HG03442 (cell line): Measurements from ENCODE around the gene GRK3.

Experiments used
- ATAC-seq: cut with Tn5 transposase; IDR thresholded peaks from one replicate; pipeline ENCODE4 v1.9.1; 2021; ENCODE audit warnings: mild to moderate bottlenecking, moderate library complexity; ENCODE audit not compliant: unreplicated experiment

Gene GRK3

GRCh38 chr22:25722223-25722622, 157.7 kb downstream of the GRK3 start:
- no peak for ATAC-seq

- ATAC-seq = no peak
Observed at GRCh38 chr22:25722626-25723025, 158.2 kb downstream of the GRK3 start.

- ATAC-seq = no peak
Observed at GRCh38 chr22:25726241-25726640, 161.8 kb downstream of the GRK3 start.

- ATAC-seq = no peak
Observed at GRCh38 chr22:25728071-25728470, 163.6 kb downstream of the GRK3 start.

- ATAC-seq = no peak
Observed at GRCh38 chr22:25729016-25729995, 164.8 kb downstream of the GRK3 start.

GRCh38 chr22:25735650-25736049, 171.2 kb downstream of the GRK3 start:
- ATAC-seq = no peak

GRCh38 chr22:25736378-25737011, 172.0 kb downstream of the GRK3 start:
- no peak for ATAC-seq

GRCh38 chr22:25739659-25740344, 175.3 kb downstream of the GRK3 start:
- no peak for ATAC-seq

GRCh38 chr22:25741692-25742626, 177.5 kb downstream of the GRK3 start, which contains the start of gene MYO18B:
Gene MYO18B, plus strand, starts transcription at chr22:25742188. Its CDS starts 18,905 bp downstream, at chr22:25761093.
- no peak for ATAC-seq

- ATAC-seq = no peak
Observed at GRCh38 chr22:25742918-25743708, 178.6 kb downstream of the GRK3 start.

GRCh38 chr22:25744694-25745093, 180.2 kb downstream of the GRK3 start:
- ATAC-seq = no peak

GRCh38 chr22:25745341-25746011, 181.0 kb downstream of the GRK3 start:
- no peak for ATAC-seq

GRCh38 chr22:25746012-25746373, 181.5 kb downstream of the GRK3 start:
- ATAC-seq = no peak

GRCh38 chr22:25747245-25747944, 182.9 kb downstream of the GRK3 start:
- no peak for ATAC-seq

GRCh38 chr22:25748140-25748539, 183.7 kb downstream of the GRK3 start:
- no peak for ATAC-seq

GRCh38 chr22:25748704-25749103, 184.2 kb downstream of the GRK3 start:
- no peak for ATAC-seq

GRCh38 chr22:25749420-25750169, 185.1 kb downstream of the GRK3 start:
- no peak for ATAC-seq
